Thymus (tissue), 11 donors: ENCODE data around the gene ANKH. TPM values are rescaled to one million over a fixed set of nuclear protein-coding genes. Genes with fewer than 3 reads are reported as not detected.

Experiments used
- DNase-seq, 9 donors: peaks; one replicate each; pipeline ENCODE4 v3.0.0-alpha.2; 2013; ENCODE audit warnings: low spot score in 9 of 9, low read depth in 6 of 9, missing footprints in 1 of 9
- H3K27ac ChIP-seq, 2 donors: one replicate each; pipeline ENCODE4 v1.5.1; 2013; ENCODE audit warnings: control low read depth in 1 of 2, low read depth in 1 of 2, low read length in 1 of 2, mild to moderate bottlenecking in 1 of 2, moderate library complexity in 1 of 2
- H3K27me3 ChIP-seq, 2 donors: one replicate each; pipeline ENCODE4 v1.5.1; 2013; ENCODE audit warnings: low read length in 1 of 2; ENCODE audit not compliant: control insufficient read depth in 2 of 2, insufficient read depth in 1 of 2
- H3K36me3 ChIP-seq, 2 donors: one replicate each; pipeline ENCODE4 v1.5.1; 2013; ENCODE audit warnings: low read length in 1 of 2, mild to moderate bottlenecking in 1 of 2, moderate library complexity in 1 of 2; ENCODE audit not compliant: control insufficient read depth in 2 of 2, insufficient read depth in 2 of 2
- H3K4me1 ChIP-seq, 2 donors: one replicate each; pipeline ENCODE4 v1.5.1; 2013; ENCODE audit warnings: low read length in 2 of 2; ENCODE audit not compliant: control insufficient read depth in 2 of 2, insufficient read depth in 2 of 2
- H3K4me3 ChIP-seq, 2 donors: one replicate each; pipeline ENCODE4 v1.5.1; 2013; ENCODE audit warnings: low read length in 2 of 2, control low read depth in 1 of 2, mild to moderate bottlenecking in 1 of 2
- H3K9me3 ChIP-seq, 2 donors: one replicate each; pipeline ENCODE4 v1.5.1; 2013; ENCODE audit warnings: low read length in 1 of 2, mild to moderate bottlenecking in 1 of 2; ENCODE audit not compliant: control insufficient read depth in 2 of 2, insufficient read depth in 1 of 2
- WGBS: extraction: QIAGEN DNeasy Blood & Tissue Kit; methylation state at CpG from one replicate; pipeline ENCODE4 v1.1.7; 2013; 5-methylcytosine and 5-hydroxymethylcytosine counted together
- polyA plus RNA-seq: library from polyadenylated mRNA; stranded (reverse); fragments of 200-250 nt; gene quantifications from one replicate; pipeline ENCODE4 v1.2.3, GENCODE V29; 2013
- total RNA-seq: library from RNA; stranded (reverse); fragments of 120-200 nt; gene quantifications from one replicate; pipeline ENCODE4 v1.2.4, GENCODE V29; 2013
- donor health status: healthy.

Gene ANKH
- total and polyA plus RNA-seq, 2 donors: 17.3 to 29.8 TPM

DNA sequence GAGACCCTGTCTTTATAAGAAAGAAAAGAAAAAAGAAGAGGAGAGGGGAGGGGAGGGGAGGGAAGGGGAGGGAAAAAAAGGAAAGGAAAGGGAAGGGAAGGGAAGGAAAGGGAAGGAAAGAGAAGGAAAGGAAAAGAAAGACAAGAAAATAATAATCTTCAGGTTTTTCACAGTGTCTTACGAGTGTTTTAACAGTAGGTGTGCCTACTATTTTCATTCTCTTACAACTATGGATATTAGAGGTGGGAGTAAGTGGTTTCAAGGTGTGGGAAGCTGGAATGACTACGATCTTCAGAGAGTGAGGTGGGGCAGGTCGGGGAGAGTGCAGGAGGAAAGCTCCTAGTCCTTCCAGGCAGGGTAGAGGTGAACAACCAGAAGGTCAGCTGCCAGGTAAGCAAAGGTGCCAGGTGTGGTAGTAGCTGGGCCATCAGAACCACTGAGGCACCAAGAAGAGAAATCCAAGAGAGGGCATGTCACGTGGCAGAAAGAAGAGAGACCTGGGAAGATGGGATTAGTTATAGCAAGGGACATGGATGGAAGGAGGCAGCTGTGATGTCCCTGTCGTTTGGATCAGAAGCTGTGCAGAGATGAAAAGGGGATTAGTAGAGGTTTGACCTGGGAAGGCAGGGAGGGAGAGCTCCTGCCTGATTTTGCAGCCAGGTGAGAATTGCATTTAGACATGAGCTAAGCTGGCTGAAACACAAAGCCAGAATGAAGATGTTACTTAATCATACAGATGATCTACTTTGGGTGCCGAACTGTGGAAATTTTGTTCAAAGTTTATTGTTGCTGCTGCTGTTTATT lies 111.6 kb downstream of the ANKH start:
- Histone ChIP-seq H3K4me1 (no peaks in the 10 kb centered on the region), H3K9me3 (no peaks in the 10 kb centered on the region), H3K4me3 (no peak overlapping the region), H3K27me3 (no peaks in the 10 kb centered on the region), H3K27ac (no peak overlapping the region), H3K36me3 (no peaks in the 10 kb centered on the region)
- no peak for DNase-seq
- WGBS: 90% methylated on average over 6 of the region's 6 CpGs

DNA sequence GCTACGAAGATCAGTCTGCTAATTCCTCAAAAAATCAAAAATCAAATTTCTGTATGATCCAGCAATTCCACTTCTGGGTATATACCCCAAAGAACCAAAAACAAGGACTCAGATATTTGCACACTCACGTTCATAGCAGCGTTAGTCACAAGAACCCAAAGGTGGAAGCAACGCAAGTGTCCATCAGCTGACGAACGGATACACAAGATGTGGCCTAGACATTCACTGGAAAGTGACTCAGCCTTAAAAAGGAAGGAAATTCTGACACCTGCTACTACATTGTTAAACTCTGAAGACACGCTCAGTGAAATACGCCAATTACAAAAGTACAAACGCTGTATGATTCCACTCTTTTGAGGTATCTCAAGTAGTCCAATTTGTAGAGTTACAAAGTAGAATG lies 113.7 kb downstream of the ANKH start:
- Histone ChIP-seq H3K4me1 (no peaks in the 10 kb centered on the region), H3K9me3 (no peaks in the 10 kb centered on the region), H3K27ac (no peak overlapping the region), H3K27me3 (no peaks in the 10 kb centered on the region), H3K4me3 (no peak overlapping the region), H3K36me3 (peaks cover 0 to 5% of the 10 kb centered on the region in 2 donors)
- no peak for DNase-seq
- WGBS: 85% methylated on average over 9 of the region's 9 CpGs

GRCh38 chr5:14756478-14756877 lies 115.1 kb downstream of the ANKH start:
- Histone ChIP-seq H3K4me1 (no peaks in the 10 kb centered on the region), H3K36me3 (peaks cover 0 to 5% of the 10 kb centered on the region in 2 donors), H3K27me3 (no peaks in the 10 kb centered on the region), H3K27ac (no peak overlapping the region), H3K4me3 (no peak overlapping the region), H3K9me3 (no peaks in the 10 kb centered on the region)
- WGBS: 96% methylated on average over 4 of the region's 4 CpGs
- no peak for DNase-seq

DNA sequence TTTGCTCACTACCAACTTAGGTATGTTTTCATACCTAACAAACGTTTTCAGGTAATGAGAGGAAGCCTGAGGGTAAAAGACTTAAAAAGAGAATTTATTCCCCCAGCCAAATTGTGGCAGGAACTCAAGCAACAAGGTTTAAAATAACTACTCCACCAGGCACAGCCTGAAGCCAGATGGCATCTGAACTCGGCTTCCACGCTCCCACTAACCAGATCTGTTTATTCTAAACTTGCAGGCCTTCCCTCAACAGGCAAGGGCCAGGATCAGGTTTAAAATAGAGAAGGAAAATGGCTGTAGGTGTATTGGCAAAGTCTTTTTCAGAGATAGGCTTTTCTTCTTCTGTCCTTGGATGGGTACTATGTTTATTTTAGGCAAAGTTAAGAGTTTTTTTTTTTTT lies 117.6 kb downstream of the ANKH start:
- peaks cover 0 to 15% of the 10 kb centered on the region in 2 donors for H3K36me3 ChIP-seq
- H3K27me3 ChIP-seq: no peaks in the 10 kb centered on the region
- H3K4me3 ChIP-seq: no peak overlapping the region
- no peak for DNase-seq
- H3K4me1 ChIP-seq: peaks cover 0 to under 1% of the 10 kb centered on the region in 2 donors
- WGBS: 86% methylated on average over 3 of the region's 3 CpGs
- no peaks in the 10 kb centered on the region for H3K9me3 ChIP-seq
- no peak overlapping the region for H3K27ac ChIP-seq

- WGBS: 97% methylated on average over 6 of the region's 6 CpGs
- no peak for DNase-seq
These were observed 118.3 kb downstream of the ANKH start for GRCh38 chr5:14753292-14753691.

GRCh38 chr5:14752497-14753071 lies 119.0 kb downstream of the ANKH start:
- H3K36me3 ChIP-seq: peaks cover 0 to 15% of the 10 kb centered on the region in 2 donors
- H3K9me3 ChIP-seq: no peaks in the 10 kb centered on the region
- H3K4me1 ChIP-seq: peaks cover 0 to 7% of the 10 kb centered on the region in 2 donors
- 95% methylated on average over 6 of the region's 6 CpGs for WGBS
- DNase-seq: no peak
- no peak overlapping the region for H3K4me3 ChIP-seq
- no peaks in the 10 kb centered on the region for H3K27me3 ChIP-seq
- no peak overlapping the region for H3K27ac ChIP-seq

More at GRCh38 chr5:14753292-14753691, 118.3 kb downstream of the ANKH start:
- H3K4me3 ChIP-seq: no peak overlapping the region
- H3K36me3 ChIP-seq: peaks cover 0 to 15% of the 10 kb centered on the region in 2 donors
- H3K27ac ChIP-seq: peak overlapping the region in 1 of 2 donors; percentile 9
- no peaks in the 10 kb centered on the region for H3K27me3 ChIP-seq
- no peaks in the 10 kb centered on the region for H3K9me3 ChIP-seq
- peaks cover 0 to 7% of the 10 kb centered on the region in 2 donors for H3K4me1 ChIP-seq

- Histone ChIP-seq H3K9me3 (no peaks in the 10 kb centered on the region), H3K4me3 (no peak overlapping the region), H3K36me3 (peaks cover 0 to 15% of the 10 kb centered on the region in 2 donors), H3K27me3 (no peaks in the 10 kb centered on the region), H3K27ac (no peak overlapping the region), H3K4me1 (peaks cover under 1 to 11% of the 10 kb centered on the region in 2 donors)
- 85% methylated on average over 5 of the region's 5 CpGs for WGBS
- DNase-seq: no peak
These were observed 120.9 kb downstream of the ANKH start for GRCh38 chr5:14750712-14751111.

- H3K27me3 ChIP-seq: no peaks in the 10 kb centered on the region
- peaks cover 12 to 20% of the 10 kb centered on the region in 2 donors for H3K4me1 ChIP-seq
- H3K9me3 ChIP-seq: no peaks in the 10 kb centered on the region
- peaks cover 0 to 16% of the 10 kb centered on the region in 2 donors for H3K36me3 ChIP-seq
- no peak overlapping the region for H3K27ac ChIP-seq
- WGBS: 96% methylated on average over 4 of the region's 4 CpGs
- no peak overlapping the region for H3K4me3 ChIP-seq
- DNase-seq: no peak
These were observed 121.9 kb downstream of the ANKH start for GRCh38 chr5:14749579-14750101.
